Choroid plexus epithelial cell (primary cell): Measurements from ENCODE around the gene GLI2.

ENCODE experiments used
- DNase-seq: peaks from one replicate; pipeline ENCODE4 v3.0.0-alpha.2; 2010; ENCODE audit warnings: low read depth
- H3K4me3 ChIP-seq: 2 replicates; pipeline ENCODE4 v1.5.1; 2011; ENCODE audit warnings: low read depth, mild to moderate bottlenecking, control low read depth, low read length, moderate library complexity
- TF ChIP-seq, protein P1 (sequence below): conservative IDR thresholded peaks from 2 replicates; pipeline ENCODE4 v1.5.1; 2011; ENCODE audit warnings: low read depth, mild to moderate bottlenecking, control low read depth, inconsistent platforms, low read length, moderate library complexity

The GLI2 gene

GRCh38 chr2:120719491-120719890, 16.2 kb upstream of the GLI2 start:
- no peak overlapping the region for H3K4me3 ChIP-seq
- DNase-seq = no peak
- TF ChIP-seq, protein P1, sequence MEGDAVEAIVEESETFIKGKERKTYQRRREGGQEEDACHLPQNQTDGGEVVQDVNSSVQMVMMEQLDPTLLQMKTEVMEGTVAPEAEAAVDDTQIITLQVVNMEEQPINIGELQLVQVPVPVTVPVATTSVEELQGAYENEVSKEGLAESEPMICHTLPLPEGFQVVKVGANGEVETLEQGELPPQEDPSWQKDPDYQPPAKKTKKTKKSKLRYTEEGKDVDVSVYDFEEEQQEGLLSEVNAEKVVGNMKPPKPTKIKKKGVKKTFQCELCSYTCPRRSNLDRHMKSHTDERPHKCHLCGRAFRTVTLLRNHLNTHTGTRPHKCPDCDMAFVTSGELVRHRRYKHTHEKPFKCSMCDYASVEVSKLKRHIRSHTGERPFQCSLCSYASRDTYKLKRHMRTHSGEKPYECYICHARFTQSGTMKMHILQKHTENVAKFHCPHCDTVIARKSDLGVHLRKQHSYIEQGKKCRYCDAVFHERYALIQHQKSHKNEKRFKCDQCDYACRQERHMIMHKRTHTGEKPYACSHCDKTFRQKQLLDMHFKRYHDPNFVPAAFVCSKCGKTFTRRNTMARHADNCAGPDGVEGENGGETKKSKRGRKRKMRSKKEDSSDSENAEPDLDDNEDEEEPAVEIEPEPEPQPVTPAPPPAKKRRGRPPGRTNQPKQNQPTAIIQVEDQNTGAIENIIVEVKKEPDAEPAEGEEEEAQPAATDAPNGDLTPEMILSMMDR = no peak

DNA sequence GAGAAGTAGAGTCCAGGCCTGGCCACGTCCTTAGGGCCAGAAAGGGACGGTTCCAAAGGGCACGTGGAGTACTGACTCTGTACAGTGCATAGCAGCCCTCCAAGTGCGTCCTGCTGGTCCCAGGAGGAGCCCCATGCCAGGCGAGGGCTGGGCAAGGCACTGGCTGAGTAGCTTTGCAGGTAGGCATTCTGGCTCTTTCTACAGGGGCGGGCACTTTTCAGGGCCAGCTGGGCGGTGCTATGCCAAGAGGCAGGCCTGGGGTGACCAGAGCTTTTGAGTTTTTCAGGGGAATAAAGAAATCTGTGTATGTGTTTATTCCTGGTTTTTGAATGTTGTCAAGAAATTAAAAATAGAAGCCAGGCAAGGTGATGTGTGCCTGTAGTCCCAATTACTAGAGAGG, 15.4 kb upstream of the GLI2 start:
- no peak overlapping the region for H3K4me3 ChIP-seq
- DNase-seq = no peak
- TF ChIP-seq, protein P1 = no peak

- TF ChIP-seq, protein P1 = no peak
- H3K4me3 ChIP-seq = no peak overlapping the region
- DNase-seq = no peak
These were observed 14.8 kb upstream of the GLI2 start for GRCh38 chr2:120720746-120721375.

DNA sequence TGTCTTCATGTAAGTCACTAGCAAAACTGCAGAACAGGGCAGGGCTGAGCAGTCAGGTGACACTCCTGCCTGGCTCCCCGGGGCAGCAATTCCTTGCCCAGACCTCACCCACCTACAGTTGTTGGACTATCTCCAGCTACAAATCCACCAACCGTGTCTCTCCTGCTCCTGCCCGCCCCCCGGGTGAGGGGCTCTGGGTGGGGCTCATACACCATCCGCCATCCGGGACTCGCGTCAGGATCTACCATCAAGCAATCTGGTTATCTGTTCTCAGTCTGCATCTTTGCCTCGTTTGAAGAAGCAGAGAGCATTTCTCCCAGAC, 13.5 kb upstream of the GLI2 start:
- no peak for DNase-seq
- TF ChIP-seq, protein P1 = no peak
- H3K4me3 ChIP-seq = no peak overlapping the region

DNA sequence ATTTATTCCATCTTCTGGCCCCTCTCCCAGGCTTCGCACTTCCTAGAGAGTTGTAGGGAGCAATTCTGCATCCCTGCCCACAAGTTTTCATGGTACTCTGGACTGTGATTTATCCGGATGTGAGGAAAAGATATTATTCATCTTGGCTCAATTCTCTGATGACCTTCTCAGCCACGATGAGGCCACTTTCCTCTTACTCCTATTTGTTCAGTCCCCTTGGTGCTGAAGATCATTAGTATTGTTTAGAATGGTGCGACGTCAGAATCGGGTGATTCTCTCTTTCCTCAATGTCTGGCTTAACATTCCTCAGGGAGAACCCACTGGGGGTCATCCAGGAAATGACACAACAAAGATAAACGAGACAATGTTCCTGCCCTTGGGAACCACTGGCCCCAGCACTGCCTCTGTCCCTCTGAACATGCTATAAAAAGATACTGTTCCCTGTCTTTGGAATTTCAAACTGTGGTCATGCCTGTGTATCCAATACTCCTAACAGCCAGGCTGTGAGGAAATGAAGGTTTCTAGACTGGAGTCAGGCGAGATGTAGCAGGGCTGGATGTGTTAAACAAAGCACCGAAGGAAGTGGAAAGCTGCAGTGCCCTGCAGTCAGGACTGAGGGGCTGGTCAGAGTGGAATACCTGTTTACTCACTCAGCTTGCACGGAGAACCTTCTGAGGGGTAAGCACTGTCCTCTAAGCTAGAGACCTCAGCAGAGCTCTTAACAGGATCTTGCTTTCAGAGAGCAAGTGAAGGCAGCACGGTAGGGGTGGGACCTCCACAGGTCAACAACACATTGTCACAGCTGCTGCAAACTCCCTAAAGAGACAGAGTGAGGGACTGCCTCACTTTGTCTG, 12.9 kb upstream of the GLI2 start:
- TF ChIP-seq, protein P1 = no peak
- H3K4me3 ChIP-seq = no peak overlapping the region
- DNase-seq = peak; percentile 31

DNA sequence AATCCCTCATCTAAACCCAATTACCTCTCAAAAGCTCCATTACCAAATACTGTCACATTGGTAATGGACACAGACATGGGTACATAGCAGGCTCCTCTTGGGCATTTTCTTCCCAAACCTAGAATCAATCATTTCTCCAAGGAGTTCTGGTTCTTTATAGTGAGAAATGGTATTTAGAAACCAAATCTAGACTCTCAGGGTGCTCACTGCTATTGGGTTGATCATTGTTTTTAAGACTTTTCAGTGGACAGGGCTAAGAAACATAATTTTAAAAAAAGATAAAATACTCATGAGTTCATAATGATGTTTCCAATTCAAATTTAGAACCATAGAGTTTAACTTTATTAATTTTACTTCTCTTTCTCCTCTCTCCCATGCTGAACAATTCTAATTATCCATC, 9.4 kb upstream of the GLI2 start:
- DNase-seq = no peak
- no peak overlapping the region for H3K4me3 ChIP-seq
- TF ChIP-seq, protein P1 = no peak
